Left lobe of liver (tissue), 2 donors: ENCODE results near the gene U2AF2. TPM values are rescaled to one million over a fixed set of nuclear protein-coding genes. Genes with fewer than 3 reads are reported as not detected.
A peak's percentile ranks its signal among the peaks of the same experiment; 100 is the strongest.

Experiments
- ATAC-seq: fragments of 200-7000 bp; cut with Tn5 transposase; one replicate; pipeline ENCODE4 v1.9.1; 2020; ENCODE audit warnings: mild to moderate bottlenecking, moderate library complexity
- DNase-seq: peaks from one replicate; pipeline ENCODE4 v3.0.0-alpha.2; 2020; ENCODE audit warnings: low spot score
- total RNA-seq: library from RNA; stranded (reverse); gene quantifications from one replicate; pipeline ENCODE4 v1.2.1, GENCODE V29; 2021
- donor health status: DM: no; HTN: no; CAD: no; lungs with moderate emphysema.
- donor health status: DM: no; HTN: yes; CAD: no.

Gene U2AF2
- total RNA-seq, 1 donor from 2014 or later, result 61.7 TPM

GRCh38 chr19:55642153-55643002, 12.5 kb upstream of the U2AF2 start:
- DNase-seq, result no peak
- ATAC-seq, result peak; percentile 3

GRCh38 chr19:55643003-55643886, 11.6 kb upstream of the U2AF2 start, which contains the start of gene ZNF581:
Gene ZNF581 (plus strand): TSS chr19:55643649. CDS start chr19:55644572, 923 bp downstream.
- DNase-seq, result peak; percentile 78
- peak; percentile 56 for ATAC-seq

GRCh38 chr19:55643887-55644176, 11.0 kb upstream of the U2AF2 start:
- DNase-seq (no peak), ATAC-seq (no peak)

- ATAC-seq, result no peak
- no peak for DNase-seq
These were observed 10.5 kb upstream of the U2AF2 start for GRCh38 chr19:55644191-55644833.

- DNase-seq (no peak), ATAC-seq (no peak)
These were observed 9.9 kb upstream of the U2AF2 start for GRCh38 chr19:55644842-55645511.

- ATAC-seq (no peak), DNase-seq (no peak)
These were observed 9.3 kb upstream of the U2AF2 start for GRCh38 chr19:55645512-55645881.

- no peak for DNase-seq
- ATAC-seq, result no peak
These were observed 7.7 kb upstream of the U2AF2 start for GRCh38 chr19:55646889-55647731.

GRCh38 chr19:55647732-55648584, 6.9 kb upstream of the U2AF2 start, which contains the start of gene CCDC106:
Gene CCDC106 (plus strand): TSS chr19:55648212. CDS start chr19:55649047, 835 bp downstream.
- ATAC-seq (peak; percentile 76), DNase-seq (peak; percentile 78)

GRCh38 chr19:55648585-55649267, 6.1 kb upstream of the U2AF2 start:
- no peak for ATAC-seq
- no peak for DNase-seq

GRCh38 chr19:55649268-55650125, 5.3 kb upstream of the U2AF2 start:
- DNase-seq, result no peak
- no peak for ATAC-seq

- no peak for ATAC-seq
- no peak for DNase-seq
These were observed 4.7 kb upstream of the U2AF2 start for GRCh38 chr19:55650126-55650557.

GRCh38 chr19:55650602-55651230, 4.1 kb upstream of the U2AF2 start:
- ATAC-seq, result no peak
- no peak for DNase-seq

- ATAC-seq, result no peak
- no peak for DNase-seq
These were observed 3.6 kb upstream of the U2AF2 start for GRCh38 chr19:55651236-55651635.

- ATAC-seq (no peak), DNase-seq (no peak)
These were observed 2.3 kb upstream of the U2AF2 start for GRCh38 chr19:55652311-55653128.

- peak; percentile 98 for DNase-seq
- peak; percentile 75 for ATAC-seq
These were observed 1.0 kb upstream of the U2AF2 start for GRCh38 chr19:55653651-55654322.
